ENCODE results near the gene NAA38. TPM values are rescaled to one million over a fixed set of nuclear protein-coding genes. Genes with fewer than 3 reads are reported as not detected.

The NAA38 gene
- total RNA-seq, 2 donors from 2014 or later, result 59.5 to 133 TPM

DNA sequence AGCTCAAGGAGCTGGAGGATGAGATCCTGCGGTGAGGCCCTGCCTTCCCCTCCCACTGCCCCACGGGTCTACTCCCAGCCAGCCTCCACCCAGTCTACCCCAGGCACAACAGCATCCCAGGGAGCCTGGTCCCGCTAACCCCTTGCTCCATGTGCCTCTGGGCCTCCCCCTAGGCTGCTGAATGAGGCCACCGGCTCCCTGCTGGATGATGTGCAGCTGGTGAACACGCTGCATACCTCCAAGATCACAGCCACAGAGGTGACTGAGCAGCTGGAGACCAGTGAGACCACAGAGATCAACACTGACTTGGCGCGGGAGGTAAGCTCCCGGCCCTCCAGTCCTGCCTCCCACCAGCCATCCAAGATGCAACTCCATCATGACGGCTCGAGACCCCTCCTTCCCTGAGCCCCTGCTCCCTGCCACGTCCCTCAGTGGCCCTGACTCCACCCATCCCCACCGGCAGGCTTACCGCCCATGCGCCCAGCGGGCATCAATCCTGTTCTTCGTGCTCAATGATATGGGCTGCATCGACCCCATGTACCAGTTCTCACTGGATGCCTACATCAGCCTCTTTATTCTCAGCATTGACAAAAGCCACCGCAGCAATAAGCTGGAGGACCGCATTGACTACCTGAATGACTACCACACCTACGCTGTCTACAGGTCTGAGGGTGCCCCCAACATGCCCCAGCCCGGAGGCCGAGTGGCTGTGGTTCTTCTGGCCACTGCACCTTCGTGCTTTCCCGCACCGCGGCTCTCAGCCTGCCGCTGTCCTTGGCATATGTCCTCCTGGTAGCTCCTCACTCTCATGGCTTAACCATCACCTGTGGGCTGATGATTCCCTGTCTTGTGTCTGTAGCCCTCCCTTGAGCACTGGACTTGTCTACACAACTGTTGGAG, 38.4 kb downstream of the NAA38 start:
- Histone ChIP-seq H3K4me1 (no peaks in the 10 kb centered on the region), H3K4me3 (no peak overlapping the region), H3K9ac (ENCODE audit: low read depth in 2 of 2, low read length in 2 of 2) (no peak overlapping the region), H3K36me3 (no peaks in the 10 kb centered on the region), H3K27me3 (no peaks in the 10 kb centered on the region), H3K9me3 (no peaks in the 10 kb centered on the region), H3K27ac (no peak overlapping the region)
- no peak for TF ChIP-seq CTCF (IDR thresholded peaks at IDR 0.05)
- intact Hi-C loops (cut with DNase I), result no loop called here
- no peak for DNase-seq

GRCh38 chr17:7818026-7818425, 39.3 kb downstream of the NAA38 start:
- no peak for DNase-seq
- no peak overlapping the region for H3K9ac ChIP-seq (ENCODE audit: low read depth in 2 of 2, low read length in 2 of 2)
- H3K4me1 ChIP-seq, result no peaks in the 10 kb centered on the region
- H3K4me3 ChIP-seq, result no peak overlapping the region
- intact Hi-C loops (cut with DNase I), result no loop called here
- H3K9me3 ChIP-seq, result no peaks in the 10 kb centered on the region
- no peaks in the 10 kb centered on the region for H3K36me3 ChIP-seq
- TF ChIP-seq CTCF (IDR thresholded peaks at IDR 0.05), result no peak
- H3K27ac ChIP-seq, result no peak overlapping the region
- no peaks in the 10 kb centered on the region for H3K27me3 ChIP-seq

GRCh38 chr17:7817643-7817964, 39.8 kb downstream of the NAA38 start:
- Histone ChIP-seq H3K27ac (no peak overlapping the region), H3K4me1 (no peaks in the 10 kb centered on the region), H3K9me3 (no peaks in the 10 kb centered on the region), H3K36me3 (no peaks in the 10 kb centered on the region), H3K27me3 (no peaks in the 10 kb centered on the region), H3K4me3 (no peak overlapping the region), H3K9ac (ENCODE audit: low read depth in 2 of 2, low read length in 2 of 2) (no peak overlapping the region)
- DNase-seq, result no peak
- intact Hi-C loops (cut with DNase I), result no loop called here
- no peak for TF ChIP-seq CTCF (IDR thresholded peaks at IDR 0.05)

- TF ChIP-seq CTCF (IDR thresholded peaks at IDR 0.05), result no peak
Observed at GRCh38 chr17:7816926-7817642, 40.3 kb downstream of the NAA38 start.

DNA sequence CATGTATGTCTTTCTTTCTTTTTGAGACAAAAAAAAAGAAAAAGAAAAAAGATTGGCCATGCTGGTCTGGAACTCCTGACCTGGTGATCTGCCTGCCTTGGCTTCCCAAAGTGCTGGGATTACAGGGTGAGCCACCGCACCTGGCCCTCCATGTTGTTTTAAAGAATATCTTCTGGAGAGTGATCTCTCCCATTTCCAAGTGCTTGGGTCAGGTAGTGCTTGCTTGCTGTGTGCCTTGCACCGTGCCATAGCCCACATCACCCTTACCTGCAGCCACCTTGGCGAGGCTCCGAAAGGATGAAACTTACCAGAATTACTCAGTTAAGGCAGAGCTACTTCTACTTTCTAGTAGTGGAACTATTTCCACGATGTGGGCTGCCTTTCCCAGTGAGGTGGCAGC, 42.4 kb downstream of the NAA38 start:
- Histone ChIP-seq H3K36me3 (no peaks in the 10 kb centered on the region), H3K27me3 (no peaks in the 10 kb centered on the region), H3K4me1 (no peaks in the 10 kb centered on the region), H3K9ac (ENCODE audit: low read depth in 2 of 2, low read length in 2 of 2) (no peak overlapping the region), H3K27ac (no peak overlapping the region), H3K9me3 (no peaks in the 10 kb centered on the region), H3K4me3 (no peak overlapping the region)
- no peak for TF ChIP-seq CTCF (IDR thresholded peaks at IDR 0.05)
- DNase-seq, result no peak
- intact Hi-C loops (cut with DNase I), result no loop called here

More at GRCh38 chr17:7816926-7817642, 40.3 kb downstream of the NAA38 start:
- H3K4me1 ChIP-seq, result no peaks in the 10 kb centered on the region
- intact Hi-C loops (cut with DNase I), result no loop called here
- no peak overlapping the region for H3K27ac ChIP-seq
- H3K9me3 ChIP-seq, result no peaks in the 10 kb centered on the region
- H3K27me3 ChIP-seq, result no peaks in the 10 kb centered on the region
- no peaks in the 10 kb centered on the region for H3K36me3 ChIP-seq
- no peak overlapping the region for H3K9ac ChIP-seq (ENCODE audit: low read depth in 2 of 2, low read length in 2 of 2)
- DNase-seq, result no peak
- no peak overlapping the region for H3K4me3 ChIP-seq
